H1 (cell line): ENCODE measurements around the gene CCDC81. TPM values are rescaled to one million over a fixed set of nuclear protein-coding genes. Genes with fewer than 3 reads are reported as not detected.

ENCODE experiments used
- CTCF ChIA-PET: fragments of 300-600 bp; sonication (Branson Sonifier 250); formaldehyde crosslinking; loops from one replicate; lab custom pipeline; 2021; ENCODE audit not compliant: partially characterized antibody; lab: Charles Lee
- POLR2A ChIA-PET: fragments of 300-600 bp; sonication (Branson Sonifier 250); formaldehyde crosslinking; loops from one replicate; lab custom pipeline; 2021; ENCODE audit warnings: inconsistent platforms; ENCODE audit not compliant: partially characterized antibody; lab: Charles Lee
- DNase-seq, 2 experiments: peaks; one replicate each; pipeline versions ENCODE4 v3.0.0 to v3.0.0-alpha.2; 2010 to 2022; ENCODE audit warnings: low spot score in 2 of 2, low read depth in 1 of 2, mixed read lengths in 1 of 2
- FAIRE-seq: peaks from 2 replicates; lab custom pipeline; 2011; peaks lifted over from hg19 to GRCh38; lab: Jason Lieb, UNC
- H2AFZ ChIP-seq: 2 replicates; pipeline ENCODE4 v1.8.1; 2012; ENCODE audit warnings: low read length, inconsistent platforms
- H2AK5ac ChIP-seq: 2 replicates; pipeline ENCODE4 v1.6.1; 2013; ENCODE audit warnings: low read depth, low read length
- H2BK120ac ChIP-seq: replicated peaks from 2 replicates; pipeline ENCODE3; 2013; ENCODE audit warnings: low read depth, low read length, inconsistent platforms
- H2BK12ac ChIP-seq: 2 replicates; pipeline ENCODE4 v1.6.1; 2013; ENCODE audit warnings: low read depth, low read length
- H2BK15ac ChIP-seq: 2 replicates; pipeline ENCODE4 v1.6.1; 2013; ENCODE audit warnings: low read length
- H2BK20ac ChIP-seq: 2 replicates; pipeline ENCODE4 v1.6.1; 2013; ENCODE audit warnings: low read length
- H2BK5ac ChIP-seq: 2 replicates; pipeline ENCODE4 v1.6.1; 2013; ENCODE audit warnings: low read depth, low read length
- H3K14ac ChIP-seq: 2 replicates; pipeline ENCODE4 v1.6.1; 2013; ENCODE audit warnings: inconsistent platforms; ENCODE audit not compliant: insufficient read length
- H3K18ac ChIP-seq: 2 replicates; pipeline ENCODE4 v1.6.1; 2013; ENCODE audit warnings: low read length; ENCODE audit errors: extremely low read depth
- H3K23ac ChIP-seq: 2 replicates; pipeline ENCODE4 v1.6.1; 2013; ENCODE audit warnings: inconsistent platforms; ENCODE audit not compliant: insufficient read length
- H3K23me2 ChIP-seq: 2 replicates; pipeline ENCODE4 v1.6.1; 2013; ENCODE audit warnings: low read depth, low read length
- H3K27ac ChIP-seq: 2 replicates; pipeline ENCODE4 v1.6.1; 2011; ENCODE audit warnings: low read depth, low read length, inconsistent platforms
- H3K27me3 ChIP-seq, 4 experiments: replicated peaks in 1 of 4; 1 replicate in 1 of 4; 2 replicates in 3 of 4; pipeline versions ENCODE4 v1.6.1 to v1.8.1; 2011 to 2013; ENCODE audit warnings: low read length in 3 of 4, mild to moderate bottlenecking in 3 of 4, inconsistent platforms in 2 of 4, mixed read lengths in 2 of 4, moderate library complexity in 1 of 4; ENCODE audit not compliant: control insufficient read depth in 3 of 4, insufficient read depth in 3 of 4; ENCODE audit errors: extremely low read depth in 1 of 4
- H3K36me3 ChIP-seq, 4 experiments: 2 replicates each; pipeline versions ENCODE4 v1.6.1 to v1.8.1; 2011 to 2013; ENCODE audit warnings: mild to moderate bottlenecking in 4 of 4, low read length in 3 of 4, moderate library complexity in 2 of 4, control low read depth in 1 of 4, inconsistent platforms in 1 of 4; ENCODE audit not compliant: insufficient read depth in 4 of 4, control insufficient read depth in 2 of 4
- H3K4ac ChIP-seq: replicated peaks from 2 replicates; pipeline ENCODE3; 2013; ENCODE audit warnings: low read length, low read depth, mixed read lengths, inconsistent platforms; ENCODE audit not compliant: insufficient read length
- H3K4me1 ChIP-seq, 4 experiments: replicated peaks in 1 of 4; 1 replicate in 1 of 4; 2 replicates in 3 of 4; pipeline versions ENCODE4 v1.6.1 to v1.8.1; 2011 to 2013; ENCODE audit warnings: low read length in 3 of 4, inconsistent platforms in 2 of 4, mixed read lengths in 1 of 4; ENCODE audit not compliant: insufficient read depth in 4 of 4, control insufficient read depth in 3 of 4
- H3K4me2 ChIP-seq, 2 experiments: 2 replicates each; pipeline versions ENCODE4 v1.6.1 to v1.8.1; 2011 to 2013; ENCODE audit warnings: low read depth in 2 of 2, low read length in 2 of 2, control low read depth in 1 of 2, inconsistent platforms in 1 of 2, mild to moderate bottlenecking in 1 of 2; ENCODE audit not compliant: insufficient read depth in 1 of 2
- H3K4me3 ChIP-seq, 4 experiments: fragments of 200-600, 300-600 bp in 1 of 4; sonication (generic), shearing (Covaris generic), sonication (Bioruptor Twin) in 1 of 4; 2 replicates each; pipeline versions ENCODE4 v1.5.1 to v1.8.1; 2011 to 2016; ENCODE audit warnings: low read length in 4 of 4, low read depth in 3 of 4, control low read depth in 2 of 4, inconsistent platforms in 2 of 4, mild to moderate bottlenecking in 2 of 4, mixed read lengths in 1 of 4, moderate library complexity in 1 of 4; ENCODE audit not compliant: insufficient read depth in 2 of 4; ENCODE audit errors: extremely low read depth in 1 of 4
- H3K56ac ChIP-seq: replicated peaks from 2 replicates; pipeline ENCODE3; 2013; ENCODE audit warnings: low read depth, mild to moderate bottlenecking, mixed read lengths, low read length, inconsistent platforms; ENCODE audit not compliant: insufficient read length
- H3K79me1 ChIP-seq: 2 replicates; pipeline ENCODE4 v1.6.1; 2013; ENCODE audit warnings: low read depth, low read length, control low read depth
- H3K79me2 ChIP-seq, 2 experiments: 2 replicates each; pipeline versions ENCODE4 v1.6.1 to v1.8.1; 2012 to 2013; ENCODE audit warnings: low read length in 2 of 2, mild to moderate bottlenecking in 2 of 2, inconsistent platforms in 1 of 2; ENCODE audit not compliant: insufficient read depth in 2 of 2, control insufficient read depth in 1 of 2
- H3K9ac ChIP-seq, 4 experiments: replicated peaks in 1 of 4; 1 replicate in 1 of 4; 2 replicates in 3 of 4; pipeline versions ENCODE4 v1.6.1 to v1.8.1; 2011 to 2013; ENCODE audit warnings: low read depth in 3 of 4, low read length in 3 of 4, control low read depth in 2 of 4, mild to moderate bottlenecking in 2 of 4, moderate library complexity in 2 of 4, inconsistent platforms in 1 of 4; ENCODE audit errors: extremely low read depth in 1 of 4
- H3K9me3 ChIP-seq, 2 experiments: 2 replicates each; pipeline versions ENCODE4 v1.6.1 to v1.8.1; 2012 to 2013; ENCODE audit warnings: mild to moderate bottlenecking in 2 of 2, moderate library complexity in 2 of 2, control low read depth in 1 of 2, inconsistent platforms in 1 of 2, low read depth in 1 of 2, low read length in 1 of 2, mixed read lengths in 1 of 2; ENCODE audit not compliant: insufficient read depth in 2 of 2
- H4K20me1 ChIP-seq, 2 experiments: replicated peaks in 1 of 2; 2 replicates each; pipeline versions ENCODE3 to v1.8.1; 2011 to 2013; ENCODE audit warnings: inconsistent platforms in 2 of 2, low read length in 2 of 2, mild to moderate bottlenecking in 1 of 2; ENCODE audit not compliant: insufficient read depth in 2 of 2, control insufficient read depth in 1 of 2
- H4K5ac ChIP-seq: 2 replicates; pipeline ENCODE4 v1.6.1; 2013; ENCODE audit warnings: low read length, low read depth, mixed read lengths, inconsistent platforms; ENCODE audit not compliant: insufficient read length
- H4K8ac ChIP-seq: 2 replicates; pipeline ENCODE4 v1.8.0; 2013; ENCODE audit warnings: mild to moderate bottlenecking, moderate library complexity, low read length, inconsistent platforms; ENCODE audit not compliant: insufficient read depth; ENCODE audit errors: extremely low read depth
- H4K91ac ChIP-seq: replicated peaks from 2 replicates; pipeline ENCODE3; 2013; ENCODE audit warnings: low read length, mixed read lengths, inconsistent platforms; ENCODE audit not compliant: insufficient read length
- MAFK ChIP-seq: IDR thresholded peaks from 2 replicates; pipeline ENCODE4 v1.6.1; 2012; ENCODE audit warnings: low read depth, mild to moderate bottlenecking, improper control_type of control experiment, low read length
- SP4 ChIP-seq: IDR thresholded peaks from 2 replicates; pipeline ENCODE4 v1.6.1; 2012; ENCODE audit warnings: low read length, inconsistent platforms
- polyA plus RNA-seq, 7 experiments: library from polyadenylated mRNA; depleted of rRNA in 3 of 7; stranded (reverse) in 5 of 7; unstranded in 2 of 7; fragments of >200 nt in 5 of 7; fragments of 200-250 nt in 2 of 7; gene quantifications; 1 replicate in 5 of 7; 2 replicates in 1 of 7; 4 replicates in 1 of 7; pipeline versions ENCODE4 v1.2.1 to v1.2.3, GENCODE V29; 2011 to 2013; ENCODE audit warnings: missing spikeins in 2 of 7, mixed read lengths in 2 of 7
- total RNA-seq: library from RNA; stranded (reverse); fragmentation: NEBNext Ultra II Directional; extraction: Animal tissue kit (Norgen Biotek cat#: 25700); gene quantifications from 2 replicates; pipeline ENCODE4 v1.2.1, GENCODE V29; 2021

The CCDC81 gene
- total and polyA plus RNA-seq, 2 of the 8 experiments (the other 6 are each of a cell fraction or from before 2014, with no cell fraction given): 0.30 to 0.58 TPM

DNA sequence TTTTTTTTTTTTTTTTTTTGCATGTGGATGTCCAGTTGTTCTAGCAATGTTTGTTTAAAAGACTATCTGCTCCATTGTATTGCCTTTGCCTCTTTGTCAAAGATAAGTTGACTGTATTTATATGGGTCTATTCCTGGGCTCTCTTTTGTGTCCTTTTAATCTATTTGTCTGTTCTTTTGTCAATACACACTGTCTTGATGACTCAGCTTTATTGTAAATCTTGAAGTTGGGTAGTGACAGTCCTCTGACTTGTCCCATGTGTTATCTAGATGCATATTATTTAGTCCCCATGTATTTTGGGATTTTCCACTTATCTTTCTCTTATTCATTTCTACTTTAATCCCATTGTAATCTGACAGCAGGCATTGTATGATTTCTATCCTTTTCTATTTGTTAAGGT is 3.3 kb downstream of the CCDC81 start:
- H3K4ac ChIP-seq: no peak overlapping the region
- H4K20me1 ChIP-seq: no peaks in the 10 kb centered on the region
- no peak overlapping the region for H4K91ac ChIP-seq
- POLR2A ChIA-PET: no interaction called here
- H3K4me1 ChIP-seq: peaks cover 0 to 2% (median 0%) of the 10 kb centered on the region in 4 experiments; a peak in 1 of 7 replicates
- H3K27me3 ChIP-seq: peaks cover 0 to 3% (median 0%) of the 10 kb centered on the region in 4 experiments; a peak in 2 of 7 replicates
- H2AK5ac ChIP-seq: no peak overlapping the region
- no peak overlapping the region for H3K4me2 ChIP-seq
- H2BK120ac ChIP-seq: no peak overlapping the region
- no peak overlapping the region for H3K4me3 ChIP-seq
- H2BK20ac ChIP-seq: no peak overlapping the region
- no peak overlapping the region for H3K9ac ChIP-seq
- H4K5ac ChIP-seq: no peak overlapping the region
- no peak overlapping the region for H3K18ac ChIP-seq
- H2BK12ac ChIP-seq: no peak overlapping the region
- H3K79me2 ChIP-seq: no peaks in the 10 kb centered on the region
- no peak for DNase-seq
- no peak overlapping the region for H2BK5ac ChIP-seq
- H3K79me1 ChIP-seq: no peaks in the 10 kb centered on the region
- TF ChIP-seq MAFK (0 out of 2 replicates have a peak, but pooled peaks have one; percentile 35), SP4 (no peak)
- H3K36me3 ChIP-seq: no peaks in the 10 kb centered on the region
- no peaks in the 10 kb centered on the region for H3K9me3 ChIP-seq
- H2BK15ac ChIP-seq: no peak overlapping the region
- peaks cover 5% of the 10 kb centered on the region; the same call in 1 of the 2 replicates for H3K23me2 ChIP-seq
- H4K8ac ChIP-seq: no peak overlapping the region
- H3K27ac ChIP-seq: no peak overlapping the region
- no peak overlapping the region for H3K56ac ChIP-seq
- H2AFZ ChIP-seq: no peak overlapping the region
- H3K14ac ChIP-seq: no peak overlapping the region
- CTCF ChIA-PET: interaction anchor here (1.6 kb wide), 1 partner anchor 44 kb away, joined by 8 read pairs; no protein-coding TSS in a partner anchor
- FAIRE-seq: no peak
- no peak overlapping the region for H3K23ac ChIP-seq
